ENCODE measurements around the gene PCLAF. TPM values are rescaled to one million over a fixed set of nuclear protein-coding genes. Genes with fewer than 3 reads are reported as not detected.

Gene PCLAF
- total and polyA plus RNA-seq, 2 of the 4 experiments (the other 2 are of a cell fraction): 12.9 to 60.5 TPM

DNA sequence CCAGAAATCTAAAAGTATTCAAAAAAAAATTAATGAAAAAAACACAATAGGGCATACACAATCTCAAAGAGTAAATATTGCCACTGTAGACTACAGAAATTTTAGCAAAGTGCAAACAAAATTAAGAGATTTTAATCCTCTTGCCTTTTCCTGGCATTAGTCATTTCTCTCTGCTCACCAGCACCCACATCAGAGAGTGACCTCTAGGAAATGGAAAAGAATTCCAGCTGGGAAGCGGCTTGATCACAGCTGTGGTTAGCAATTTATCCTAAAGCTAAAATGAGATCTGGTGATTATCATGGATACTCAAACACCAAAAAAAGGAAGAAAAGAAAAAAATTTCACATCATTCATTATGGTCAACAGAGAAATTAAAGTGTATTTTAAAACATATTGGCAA, 32.8 kb downstream of the PCLAF start:
- DNase-seq: peak; percentile 36
- H3K4me3 ChIP-seq (ENCODE audit: insufficient read depth, low read depth, low read length): no peak overlapping the region
- peaks cover 6 to 45% of the 10 kb centered on the region in 2 experiments; a peak in 3 of 4 replicates for H3K79me1 ChIP-seq (ENCODE audit: low read depth in 1 of 2, low read length in 2 of 2)
- H2BK5ac ChIP-seq (ENCODE audit: low read depth, low read length, poor library complexity, severe bottlenecking): no peak overlapping the region
- H3K14ac ChIP-seq (replicated peaks; ENCODE audit: low read depth, low read length): no peak overlapping the region
- H3K56ac ChIP-seq (ENCODE audit: extremely low read depth, insufficient read depth, low read length): no peak overlapping the region
- H2AK5ac ChIP-seq (ENCODE audit: low read depth, low read length): no peak overlapping the region
- ATAC-seq (ENCODE audit: low read depth): 0 out of 2 replicates have a peak, but pooled peaks have one; percentile 33
- peaks cover 4% of the 10 kb centered on the region; the same call in 1 of the 2 replicates for H3K9me1 ChIP-seq (ENCODE audit: insufficient read depth, low read length)
- no peak overlapping the region for H2AFZ ChIP-seq (replicated peaks; ENCODE audit: low read length, poor library complexity)
- peaks cover 7% of the 10 kb centered on the region for H3K4me1 ChIP-seq (ENCODE audit: control insufficient read depth, insufficient read depth, low read length)
- no peak for TF ChIP-seq MAFK (IDR thresholded peaks at IDR 0.05; ENCODE audit: low read depth, low read length)
- no peak for TF ChIP-seq USF2 (IDR thresholded peaks at IDR 0.05; ENCODE audit: low read depth, low read length)
- TF ChIP-seq MXI1 (IDR thresholded peaks at IDR 0.05; ENCODE audit: borderline replicate concordance, low read depth, low read length): no peak
- no peak for TF ChIP-seq ELK1 (IDR thresholded peaks at IDR 0.05; ENCODE audit: borderline replicate concordance, low read depth, low read length)
- no peak for TF ChIP-seq POLR2A (IDR thresholded peaks at IDR 0.05; ENCODE audit: low read depth, low read length)
- no peak for TF ChIP-seq CEBPB (IDR thresholded peaks at IDR 0.05; ENCODE audit: low read depth, low read length)
- no peak for TF ChIP-seq CTCF (conservative IDR thresholded peaks at IDR 0.05; ENCODE audit: low read depth, low read length)
- no peak for TF ChIP-seq BHLHE40 (IDR thresholded peaks at IDR 0.05; ENCODE audit: low read depth, low read length)
- no peak for TF ChIP-seq SMC3 (IDR thresholded peaks at IDR 0.05; ENCODE audit: low read depth, low read length)
- no peak for TF ChIP-seq NFE2L2 (IDR thresholded peaks at IDR 0.05; ENCODE audit: low read depth, low read length)
- TF ChIP-seq MAZ (IDR thresholded peaks at IDR 0.05; ENCODE audit: borderline replicate concordance, low read depth, low read length): no peak
- TF ChIP-seq RCOR1 (IDR thresholded peaks at IDR 0.05; ENCODE audit: insufficient replicate concordance, low read length): no peak
- TF ChIP-seq RFX5 (IDR thresholded peaks at IDR 0.05; ENCODE audit: low read depth, low read length): no peak
- no peak overlapping the region for H4K91ac ChIP-seq (ENCODE audit: insufficient read depth, low read depth, low read length)
- H2BK15ac ChIP-seq (ENCODE audit: low read depth, low read length): no peak overlapping the region
- BruUV-seq (replicated peaks): no TSS peak
- H3K27ac ChIP-seq (ENCODE audit: insufficient read depth, low read length): no peak overlapping the region
- no peak overlapping the region for H2BK20ac ChIP-seq (ENCODE audit: low read depth, low read length)
- H4K8ac ChIP-seq (ENCODE audit: low read depth in 2 of 2, low read length in 2 of 2): no peak overlapping the region
- H2AK9ac ChIP-seq (replicated peaks; ENCODE audit: low read depth, low read length, poor library complexity): no peak overlapping the region
- H2BK120ac ChIP-seq (ENCODE audit: low read depth, low read length): no peak overlapping the region
- H3K4me2 ChIP-seq (ENCODE audit: low read depth, low read length): no peak overlapping the region
- peaks cover 11% of the 10 kb centered on the region; the same call in 1 of the 2 replicates for H4K20me1 ChIP-seq (ENCODE audit: insufficient read depth, low read length)
- H3K18ac ChIP-seq (ENCODE audit: low read depth, low read length): no peak overlapping the region
- H3K23ac ChIP-seq (ENCODE audit: low read depth, low read length): no peak overlapping the region
- H3K27me3 ChIP-seq (ENCODE audit: control insufficient read depth, insufficient read depth, low read length): no peaks in the 10 kb centered on the region
- no peaks in the 10 kb centered on the region for H3K9me3 ChIP-seq (ENCODE audit: control insufficient read depth, insufficient read depth, low read length)
- H3K36me3 ChIP-seq (ENCODE audit: control insufficient read depth, insufficient read depth, low read length): peaks cover 4% of the 10 kb centered on the region; the same call in 1 of the 2 replicates
- POLR2A ChIA-PET (ENCODE audit: unreplicated experiment): no interaction called here
- intact Hi-C loops (cut with micrococcal nuclease) (loop anchor here (5.0 to 10.0 kb wide), 2 partner anchors 36 to 64 kb away; no protein-coding TSS in a partner anchor), dilution Hi-C loops (cut with HindIII; ENCODE audit: low sequenced_read_pairs, unreplicated experiment) (no loop called here), in situ Hi-C loops (cut with MboI; ENCODE audit: low sequenced_read_pairs) (no loop called here)
- no peak overlapping the region for H3K4ac ChIP-seq (ENCODE audit: low read depth, low read length)
- CTCF ChIA-PET: interaction anchor here (0.6 to 0.7 kb wide), 3 partner anchors 37 to 185 kb away, joined by 3 to 4 read pairs (median 3); no protein-coding TSS in a partner anchor
- no peak overlapping the region for H3K9ac ChIP-seq (ENCODE audit: low read depth, low read length)
- H4K5ac ChIP-seq (ENCODE audit: low read depth, low read length): no peak overlapping the region
- WGBS, 2 experiments (ENCODE audit: extremely low coverage in 2 of 2, insufficient read length in 1 of 2): no CpG with 5 or more reads among the region's 1 CpG
